ENCODE results near the gene SETBP1.

- TF ChIP-seq EP300 (IDR thresholded peaks at IDR 0.05) (no peak), CTCF (IDR thresholded peaks at IDR 0.05) (no peak), POLR2A (IDR thresholded peaks at IDR 0.05) (no peak)
Measured at GRCh38 chr18:44943311-44943881, 262.7 kb downstream of the SETBP1 start.
